CD4-positive, alpha-beta T cell (primary cell): ENCODE data around the gene DVL2. TPM values are rescaled to one million over a fixed set of nuclear protein-coding genes. Genes with fewer than 3 reads are reported as not detected.

ENCODE experiments used
- ATAC-seq: fragments of 200-7000 bp; cut with Tn5 transposase; one replicate; pipeline ENCODE4 v1.10.0; 2022; ENCODE audit warnings: mild to moderate bottlenecking; ENCODE audit not compliant: poor library complexity
- CTCF ChIA-PET: fragments of 350-600 bp; sonication (Branson Sonifier 250); formaldehyde crosslinking; loops from one replicate; lab custom pipeline; 2021; ENCODE audit warnings: antibody characterized with exemption, inconsistent platforms; lab: Charles Lee
- POLR2A ChIA-PET: fragments of 350-600 bp; sonication (Branson Sonifier 250); formaldehyde crosslinking; loops from one replicate; lab custom pipeline; 2021; ENCODE audit warnings: antibody characterized with exemption, inconsistent platforms; lab: Charles Lee
- DNase-seq, 14 experiments: peaks; one replicate each; pipeline ENCODE4 v3.0.0-alpha.2; 2013 to 2020; ENCODE audit warnings: mixed read lengths in 2 of 14
- H3K27ac ChIP-seq, 2 donors: one replicate each; pipeline versions ENCODE4 v1.5.1 to v1.7.0; 2013; ENCODE audit warnings: low read length in 2 of 2, low read depth in 1 of 2, mild to moderate bottlenecking in 1 of 2
- H3K27me3 ChIP-seq, 2 experiments: 1 replicate in 1 of 2; 2 replicates in 1 of 2; pipeline versions ENCODE4 v1.6.1 to v1.7.0; 2013; ENCODE audit warnings: low read length in 2 of 2, control low read depth in 1 of 2, mild to moderate bottlenecking in 1 of 2, moderate library complexity in 1 of 2; ENCODE audit not compliant: insufficient read depth in 2 of 2, control insufficient read depth in 1 of 2
- H3K36me3 ChIP-seq: one replicate; pipeline ENCODE4 v1.6.1; 2013; ENCODE audit warnings: low read length, control low read depth; ENCODE audit not compliant: insufficient read depth
- H3K4me1 ChIP-seq: one replicate; pipeline ENCODE4 v1.6.1; 2013; ENCODE audit warnings: low read length, control low read depth; ENCODE audit not compliant: insufficient read depth
- H3K4me3 ChIP-seq: one replicate; pipeline ENCODE4 v1.5.1; 2013; ENCODE audit warnings: mild to moderate bottlenecking, low read length, moderate library complexity
- H3K9me3 ChIP-seq, 2 experiments: 1 replicate in 1 of 2; 2 replicates in 1 of 2; pipeline versions ENCODE4 v1.6.1 to v1.7.0; 2013; ENCODE audit warnings: low read length in 2 of 2, mild to moderate bottlenecking in 2 of 2, control low read depth in 1 of 2, moderate library complexity in 1 of 2; ENCODE audit not compliant: control insufficient read depth in 1 of 2, insufficient read depth in 1 of 2
- H3K27ac Mint-ChIP-seq: one replicate; pipeline ENCODE4 v1.8.0; 2020; ENCODE audit warnings: mixed read lengths
- H3K27me3 Mint-ChIP-seq: one replicate; pipeline ENCODE4 v1.8.0; 2021; ENCODE audit warnings: mixed read lengths
- H3K36me3 Mint-ChIP-seq: one replicate; pipeline ENCODE4 v1.8.0; 2021; ENCODE audit warnings: low read depth, mixed read lengths
- H3K4me1 Mint-ChIP-seq: one replicate; pipeline ENCODE4 v1.8.0; 2021; ENCODE audit warnings: low read depth, mixed read lengths
- H3K4me3 Mint-ChIP-seq: one replicate; pipeline ENCODE4 v1.8.0; 2020; ENCODE audit warnings: mild to moderate bottlenecking, mixed read lengths
- H3K9me3 Mint-ChIP-seq: one replicate; pipeline ENCODE4 v1.8.0; 2020; ENCODE audit warnings: mixed read lengths
- CTCF ChIP-seq: fragments of 200-600 bp; IDR thresholded peaks from one replicate; pipeline ENCODE4 v1.8.0; 2022; ENCODE audit warnings: antibody characterized with exemption, mild to moderate bottlenecking
- intact Hi-C, 2 experiments: fragments of 100-400 bp; cut with DNase I in 1 of 2; cut with micrococcal nuclease in 1 of 2; formaldehyde crosslinking; loops; one replicate each; pipeline versions ENCODE4 v1.15.1 to v1.9.0; 2023 to 2025; cut with DNase I, micrococcal nuclease
- total RNA-seq, 174 experiments: library from RNA in 2 of 174; stranded (reverse) in 2 of 174; gene quantifications; one replicate each; pipeline ENCODE4 v1.2.3 and lab custom pipeline; 2021 to 2026

Gene DVL2
- total RNA-seq, 2 experiments from 2014 or later, result 40.9 to 41.3 TPM

GRCh38 chr17:7224110-7224509 lies 10.2 kb downstream of the DVL2 start:
- Mint-ChIP-seq H3K4me3 (no peak overlapping the region), H3K9me3 (no peaks in the 10 kb centered on the region), H3K27ac (no peak overlapping the region), H3K36me3 (peaks cover 51% of the 10 kb centered on the region), H3K4me1 (peaks cover 22% of the 10 kb centered on the region), H3K27me3 (no peaks in the 10 kb centered on the region)
- Histone ChIP-seq H3K4me3 (no peak overlapping the region), H3K4me1 (peaks cover 24% of the 10 kb centered on the region), H3K27me3 (no peaks in the 10 kb centered on the region), H3K27ac (no peak overlapping the region), H3K9me3 (no peaks in the 10 kb centered on the region), H3K36me3 (peaks cover 69% of the 10 kb centered on the region)
- ChIA-PET POLR2A (interaction anchor here (13.1 kb wide), 1 partner anchor 14 kb away, joined by 234 read pairs; the partner anchor contains the start of genes DVL2, GABARAP and PHF23), CTCF (no interaction called here)
- no peak for TF ChIP-seq CTCF
- DNase-seq (no peak), ATAC-seq (no peak)
- intact Hi-C loops, result loop anchor here in 1 of 2 experiments (5.0 kb wide), 1 partner anchor 83 kb away; the partner anchor contains the start of gene EIF5A

- H3K9me3 ChIP-seq, result no peaks in the 10 kb centered on the region
- no peak for TF ChIP-seq CTCF
- intact Hi-C loops, result loop anchor here in 1 of 2 experiments (5.0 kb wide), 1 partner anchor 84 kb away; the partner anchor contains the start of gene EIF5A
- no peak overlapping the region for H3K27ac ChIP-seq
- H3K27me3 ChIP-seq, result no peaks in the 10 kb centered on the region
- DNase-seq (no peak), ATAC-seq (no peak)
- Mint-ChIP-seq H3K4me3 (peak overlapping the region; percentile 34), H3K9me3 (no peaks in the 10 kb centered on the region), H3K4me1 (peaks cover 29% of the 10 kb centered on the region), H3K36me3 (peaks cover 43% of the 10 kb centered on the region), H3K27ac (no peak overlapping the region), H3K27me3 (no peaks in the 10 kb centered on the region)
- peaks cover 63% of the 10 kb centered on the region for H3K36me3 ChIP-seq
- no peak overlapping the region for H3K4me3 ChIP-seq
- POLR2A ChIA-PET, result interaction anchor here (1.5 to 13.1 kb wide), 2 partner anchors 14 to 113 kb away, joined by 3 to 234 read pairs; partner anchors contain the start of genes ACAP1, DVL2, GABARAP and PHF23
- CTCF ChIA-PET, result no interaction called here
- peaks cover 31% of the 10 kb centered on the region for H3K4me1 ChIP-seq
Measured at GRCh38 chr17:7223375-7223774, 10.9 kb downstream of the DVL2 start.

GRCh38 chr17:7222972-7223292 lies 11.4 kb downstream of the DVL2 start:
- no peak overlapping the region for H3K4me3 Mint-ChIP-seq

More at GRCh38 chr17:7222972-7223292, 11.4 kb downstream of the DVL2 start:
- Mint-ChIP-seq H3K27ac (no peak overlapping the region), H3K27me3 (no peaks in the 10 kb centered on the region), H3K9me3 (no peaks in the 10 kb centered on the region), H3K4me1 (peaks cover 30% of the 10 kb centered on the region), H3K36me3 (peaks cover 39% of the 10 kb centered on the region)
- CTCF ChIA-PET, result no interaction called here
- Histone ChIP-seq H3K9me3 (no peaks in the 10 kb centered on the region), H3K27me3 (no peaks in the 10 kb centered on the region), H3K4me1 (peaks cover 36% of the 10 kb centered on the region), H3K27ac (no peak overlapping the region), H3K36me3 (peaks cover 58% of the 10 kb centered on the region), H3K4me3 (no peak overlapping the region)
- POLR2A ChIA-PET, result interaction anchor here (1.5 to 13.1 kb wide), 2 partner anchors 15 to 114 kb away, joined by 3 to 234 read pairs; partner anchors contain the start of genes ACAP1, DVL2, GABARAP and PHF23
- intact Hi-C loops, result loop anchor here in 1 of 2 experiments (5.0 kb wide), 1 partner anchor 84 kb away; the partner anchor contains the start of gene EIF5A
- ATAC-seq, result no peak
- no peak for TF ChIP-seq CTCF
- no peak for DNase-seq
